HepG2 (cell line): Measurements from ENCODE around the gene NDUFS7. TPM values are rescaled to one million over a fixed set of nuclear protein-coding genes. Genes with fewer than 3 reads are reported as not detected.

ENCODE experiments used
- GMEB2 ChIP-seq: IDR thresholded peaks from 2 replicates; pipeline ENCODE4 v1.6.1; 2016; ENCODE audit warnings: missing biosample characterization, missing genetic modification reagents, low read depth
- HNRNPLL ChIP-seq: fragments of 200-400 bp; formaldehyde crosslinking; IDR thresholded peaks from 2 replicates; pipeline ENCODE4 v1.6.1; 2017; ENCODE audit warnings: mild to moderate bottlenecking, low read depth, low read length; ENCODE audit not compliant: poor library complexity, severe bottlenecking
- KMT2B ChIP-seq: IDR thresholded peaks from 2 replicates; pipeline ENCODE4 v1.6.1; 2016; ENCODE audit warnings: missing genetic modification reagents, missing compliant biosample characterization
- NKX3-1 ChIP-seq: sonication (generic); formaldehyde crosslinking; IDR thresholded peaks from 2 replicates; pipeline ENCODE4 v1.5.0; 2020; ENCODE audit warnings: missing genetic modification reagents
- SP2 ChIP-seq: sonication (generic); formaldehyde crosslinking; IDR thresholded peaks from 2 replicates; pipeline ENCODE4 v1.5.1; 2020; ENCODE audit warnings: mild to moderate bottlenecking, missing genetic modification reagents
- SRY ChIP-seq: sonication (generic); formaldehyde crosslinking; IDR thresholded peaks from 2 replicates; pipeline ENCODE4 v1.8.0; 2022; ENCODE audit warnings: mild to moderate bottlenecking, missing genetic modification reagents
- TEAD2 ChIP-seq: sonication (generic); formaldehyde crosslinking; IDR thresholded peaks from 2 replicates; pipeline ENCODE4 v1.9.0; 2021; ENCODE audit warnings: missing genetic modification reagents
- ZBTB10 ChIP-seq: sonication (generic); formaldehyde crosslinking; IDR thresholded peaks from 2 replicates; pipeline ENCODE4 v1.4.0; 2020; ENCODE audit warnings: missing genetic modification reagents, borderline replicate concordance
- ZFP36L2 ChIP-seq: sonication (generic); formaldehyde crosslinking; IDR thresholded peaks from 2 replicates; pipeline ENCODE4 v1.4.0; 2020; ENCODE audit warnings: missing genetic modification reagents
- ZHX2 ChIP-seq, 2 experiments: sonication (generic) in 1 of 2; formaldehyde crosslinking in 1 of 2; IDR thresholded peaks; 2 replicates each; pipeline versions ENCODE4 v1.6.1 to v1.9.0; 2014 to 2022; ENCODE audit warnings: antibody characterized with exemption in 1 of 2, borderline replicate concordance in 1 of 2, inconsistent platforms in 1 of 2, low read depth in 1 of 2, missing genetic modification reagents in 1 of 2
- ZNF256 ChIP-seq: sonication (generic); formaldehyde crosslinking; conservative IDR thresholded peaks from 2 replicates; pipeline ENCODE4 v1.4.0; 2020; ENCODE audit warnings: missing genetic modification reagents
- ZNF552 ChIP-seq: sonication (generic); formaldehyde crosslinking; IDR thresholded peaks from 2 replicates; pipeline ENCODE4 v1.9.0; 2022; ENCODE audit warnings: missing genetic modification reagents, mild to moderate bottlenecking, borderline replicate concordance
- ZNF558 ChIP-seq: sonication (generic); formaldehyde crosslinking; IDR thresholded peaks from 2 replicates; pipeline ENCODE4 v1.9.0; 2022; ENCODE audit warnings: mild to moderate bottlenecking, missing genetic modification reagents, borderline replicate concordance
- ZNF580 ChIP-seq: IDR thresholded peaks from 2 replicates; pipeline ENCODE4 v1.6.1; 2016; ENCODE audit warnings: low read depth, borderline replicate concordance
- ZNF770 ChIP-seq: sonication (generic); formaldehyde crosslinking; IDR thresholded peaks from 2 replicates; pipeline ENCODE4 v1.5.0; 2020; ENCODE audit warnings: mild to moderate bottlenecking, missing genetic modification reagents
- polyA plus RNA-seq, 8 experiments: library from polyadenylated mRNA; depleted of rRNA in 3 of 8; stranded (reverse) in 7 of 8; unstranded in 1 of 8; fragments of >200 nt; fragmentation: Illumina TruSeq in 4 of 8; extraction: Trizol in 4 of 8; gene quantifications; 2 replicates each; pipeline versions ENCODE4 v1.2.1 to v1.2.3, GENCODE V29; 2011 to 2016; ENCODE audit warnings: low read depth in 4 of 8, missing spikeins in 1 of 8, mixed read lengths in 1 of 8; ENCODE audit not compliant: insufficient read depth in 1 of 8
- total RNA-seq, 5 experiments: library from RNA; depleted of rRNA; stranded (reverse); fragments of >200 nt; fragmentation: Illumina TruSeq; extraction: Trizol; gene quantifications; 2 replicates each; pipeline ENCODE4 v1.2.3, GENCODE V29; 2016; ENCODE audit warnings: low read depth in 1 of 5

The NDUFS7 gene
- total and polyA plus RNA-seq, 2 of the 13 experiments (the other 11 are each of a cell fraction or from before 2014, with no cell fraction given) = 34.3 to 66.9 TPM

- peak; percentile 86; the same call in 1 of the 2 replicates for TF ChIP-seq ZBTB10 (CRISPR knock-in tag)
- TF ChIP-seq TEAD2 (CRISPR knock-in tag) = peak; percentile 86; the same call in 1 of the 2 replicates
- peak; percentile 61; the same call in 1 of the 2 replicates for TF ChIP-seq ZNF580 (CRISPR knock-in tag)
- TF ChIP-seq ZHX2 (IDR thresholded peaks at IDR 0.05; ENCODE audit: low read depth) = peak; percentile 5; the same call in 1 of the 2 replicates
- TF ChIP-seq ZHX2 (CRISPR knock-in tag; IDR thresholded peaks at IDR 0.05; ENCODE audit: borderline replicate concordance) = no peak
- no peak for TF ChIP-seq ZNF770 (CRISPR knock-in tag)
- peak; percentile 16; the same call in 1 of the 2 replicates for TF ChIP-seq KMT2B
- peak; percentile 58 for TF ChIP-seq HNRNPLL
- TF ChIP-seq NKX3-1 = peak; percentile 85; the same call in 1 of the 2 replicates
- peak; percentile 51; the same call in 1 of the 2 replicates for TF ChIP-seq ZNF256 (CRISPR knock-in tag)
- no peak for TF ChIP-seq ZNF552 (CRISPR knock-in tag)
- TF ChIP-seq ZNF558 (CRISPR knock-in tag) = no peak
- TF ChIP-seq ZFP36L2 (CRISPR knock-in tag) = no peak
- no peak for TF ChIP-seq SP2 (CRISPR knock-in tag)
- no peak for TF ChIP-seq GMEB2 (CRISPR knock-in tag)
- TF ChIP-seq SRY = peak; percentile 69; the same call in 1 of the 2 replicates
Measured at GRCh38 chr19:1373534-1374249, 10.0 kb upstream of the NDUFS7 start (continued).
